Limb (tissue), 2 donors: ENCODE measurements around the gene CACNG1.

Source experiments
- DNase-seq, 2 donors: peaks; one replicate each; pipeline ENCODE4 v3.0.0-alpha.2; 2016; ENCODE audit errors: extremely low spot score in 2 of 2

CACNG1 gene

GRCh38 chr17:67044016-67044772 lies at the start of gene CACNG1:
Gene CACNG1 (plus strand): TSS chr17:67044554. CDS start chr17:67044661, 107 bp downstream.
- DNase-seq = no peak

- DNase-seq = no peak
These were observed 49.3 kb upstream of the CACNG1 start for GRCh38 chr17:66994930-66995535.

GRCh38 chr17:66995944-66996343 lies 48.4 kb upstream of the CACNG1 start:
- no peak for DNase-seq

- DNase-seq = no peak
These were observed 47.4 kb upstream of the CACNG1 start for GRCh38 chr17:66996926-66997325.

GRCh38 chr17:67003231-67003630 lies 41.1 kb upstream of the CACNG1 start:
- no peak for DNase-seq

- no peak for DNase-seq
These were observed 40.2 kb upstream of the CACNG1 start for GRCh38 chr17:67004181-67004580.

- no peak for DNase-seq
These were observed 37.1 kb upstream of the CACNG1 start for GRCh38 chr17:67007266-67007665.

GRCh38 chr17:67008101-67008500 lies 36.3 kb upstream of the CACNG1 start:
- DNase-seq = no peak

GRCh38 chr17:67011527-67012175 lies 32.7 kb upstream of the CACNG1 start:
- no peak for DNase-seq

- no peak for DNase-seq
These were observed 30.5 kb upstream of the CACNG1 start for GRCh38 chr17:67013891-67014290.

GRCh38 chr17:67015001-67015400 lies 29.4 kb upstream of the CACNG1 start:
- DNase-seq = no peak

GRCh38 chr17:67016039-67016762 lies 28.2 kb upstream of the CACNG1 start:
- no peak for DNase-seq

GRCh38 chr17:67017910-67018309 lies 26.4 kb upstream of the CACNG1 start:
- no peak for DNase-seq

- DNase-seq = no peak
These were observed 25.6 kb upstream of the CACNG1 start for GRCh38 chr17:67018471-67019434.

GRCh38 chr17:67019809-67020208 lies 24.5 kb upstream of the CACNG1 start:
- no peak for DNase-seq

GRCh38 chr17:67020293-67020766 lies 24.0 kb upstream of the CACNG1 start:
- no peak for DNase-seq

GRCh38 chr17:67021196-67021595 lies 23.2 kb upstream of the CACNG1 start:
- no peak for DNase-seq

- DNase-seq = no peak
These were observed 22.5 kb upstream of the CACNG1 start for GRCh38 chr17:67021743-67022450.

GRCh38 chr17:67022451-67022810 lies 21.9 kb upstream of the CACNG1 start:
- DNase-seq = no peak

- DNase-seq = no peak
These were observed 19.6 kb upstream of the CACNG1 start for GRCh38 chr17:67024736-67025135.
